Measurements from ENCODE around the gene HLA-DQA2.

Gene HLA-DQA2

DNA sequence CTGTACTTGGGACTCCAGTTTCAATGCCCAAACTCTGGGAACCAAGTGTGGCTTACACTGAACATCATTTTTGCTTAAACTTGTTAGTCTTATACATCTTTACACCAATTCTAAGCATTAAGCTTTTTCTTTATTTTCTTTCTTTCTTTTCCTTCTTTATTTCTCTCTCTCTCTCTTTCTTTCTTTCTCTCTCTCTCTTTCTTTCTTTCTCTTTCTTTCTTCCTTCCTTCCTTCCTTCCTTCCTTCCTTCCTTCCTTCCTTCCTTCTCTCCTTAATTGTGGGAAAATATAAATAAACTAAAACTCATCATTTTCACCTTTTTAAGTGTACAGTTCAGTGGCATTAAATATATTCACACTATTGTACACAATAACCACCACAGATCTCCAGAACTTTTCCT lies 31.6 kb upstream of the HLA-DQA2 start:
- Mint-ChIP-seq H3K4me1 (no peaks in the 10 kb centered on the region), H3K27ac (no peak overlapping the region), H3K36me3 (ENCODE audit: low read depth) (no peaks in the 10 kb centered on the region), H3K4me3 (no peak overlapping the region), H3K9me3 (peaks cover 10% of the 10 kb centered on the region), H3K27me3 (ENCODE audit: low read depth, poor library complexity) (peaks cover 13% of the 10 kb centered on the region)
- DNase-seq: no peak
- TF ChIP-seq CTCF (IDR thresholded peaks at IDR 0.05): no peak

DNA sequence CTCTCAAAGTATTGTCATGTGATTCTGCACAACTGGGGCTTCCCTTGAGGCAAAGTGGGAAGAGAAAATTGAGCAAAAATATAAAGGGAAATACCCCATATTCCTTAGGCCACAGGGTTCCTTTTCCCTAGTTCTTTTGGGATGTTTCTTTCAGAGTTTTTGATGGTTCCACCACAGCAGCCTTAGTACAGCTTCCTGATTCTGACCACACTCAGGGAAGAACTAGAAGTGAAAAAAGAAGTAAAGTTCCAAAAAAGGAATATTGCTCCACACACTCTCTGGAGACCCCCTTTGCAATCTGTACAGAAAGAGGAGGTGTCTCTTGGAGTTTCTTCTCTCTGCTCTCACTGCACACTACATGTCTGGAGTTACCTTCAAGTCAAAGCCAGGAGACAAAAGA lies 27.9 kb upstream of the HLA-DQA2 start:
- Mint-ChIP-seq H3K9me3 (peaks cover 3% of the 10 kb centered on the region), H3K27me3 (ENCODE audit: low read depth, poor library complexity) (peaks cover 10% of the 10 kb centered on the region), H3K36me3 (ENCODE audit: low read depth) (no peaks in the 10 kb centered on the region), H3K4me3 (no peak overlapping the region), H3K27ac (no peak overlapping the region), H3K4me1 (no peaks in the 10 kb centered on the region)
- DNase-seq: no peak
- TF ChIP-seq CTCF (IDR thresholded peaks at IDR 0.05): no peak

GRCh38 chr6:32716396-32716795 lies 24.8 kb upstream of the HLA-DQA2 start:
- Mint-ChIP-seq H3K9me3 (no peaks in the 10 kb centered on the region), H3K36me3 (ENCODE audit: low read depth) (no peaks in the 10 kb centered on the region), H3K4me3 (no peak overlapping the region), H3K27me3 (ENCODE audit: low read depth, poor library complexity) (peaks cover 7% of the 10 kb centered on the region), H3K4me1 (no peaks in the 10 kb centered on the region), H3K27ac (no peak overlapping the region)
- DNase-seq: no peak
- TF ChIP-seq CTCF (IDR thresholded peaks at IDR 0.05): no peak

- H3K4me3 Mint-ChIP-seq: no peak overlapping the region
- no peak for TF ChIP-seq CTCF (IDR thresholded peaks at IDR 0.05)
- no peaks in the 10 kb centered on the region for H3K9me3 Mint-ChIP-seq
- peaks cover 7% of the 10 kb centered on the region for H3K27me3 Mint-ChIP-seq (ENCODE audit: low read depth, poor library complexity)
- H3K36me3 Mint-ChIP-seq (ENCODE audit: low read depth): no peaks in the 10 kb centered on the region
- no peaks in the 10 kb centered on the region for H3K4me1 Mint-ChIP-seq
- no peak for DNase-seq
- H3K27ac Mint-ChIP-seq: no peak overlapping the region
These were observed 22.3 kb upstream of the HLA-DQA2 start for GRCh38 chr6:32718879-32719278.

- Mint-ChIP-seq H3K27me3 (ENCODE audit: low read depth, poor library complexity) (peaks cover 14% of the 10 kb centered on the region), H3K36me3 (ENCODE audit: low read depth) (no peaks in the 10 kb centered on the region), H3K4me1 (no peaks in the 10 kb centered on the region), H3K9me3 (no peaks in the 10 kb centered on the region), H3K27ac (no peak overlapping the region), H3K4me3 (no peak overlapping the region)
- no peak for TF ChIP-seq CTCF (IDR thresholded peaks at IDR 0.05)
- no peak for DNase-seq
These were observed 3.1 kb upstream of the HLA-DQA2 start for GRCh38 chr6:32738126-32738525.

DNA sequence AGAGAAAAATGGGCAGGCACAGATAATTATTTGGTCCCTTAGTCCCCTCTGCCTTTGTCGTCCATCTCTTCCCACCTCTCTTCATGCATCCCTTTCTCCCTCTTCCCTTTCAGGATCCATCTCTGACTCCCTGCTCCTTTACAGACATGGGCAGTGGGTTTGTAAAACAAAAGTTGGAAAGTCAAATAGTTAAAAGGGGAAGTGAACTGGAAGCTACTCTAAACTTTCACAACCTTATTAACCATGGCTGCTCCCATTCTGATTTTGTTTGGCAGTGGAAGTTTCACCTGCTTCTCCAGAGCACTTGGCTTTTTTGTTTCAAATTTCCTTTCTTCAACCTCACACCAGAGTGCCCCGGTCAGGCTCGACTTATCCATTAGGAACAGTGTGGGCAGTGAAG lies 1.2 kb downstream of the HLA-DQA2 start:
- Mint-ChIP-seq H3K4me3 (no peak overlapping the region), H3K36me3 (ENCODE audit: low read depth) (no peaks in the 10 kb centered on the region), H3K9me3 (no peaks in the 10 kb centered on the region), H3K4me1 (no peaks in the 10 kb centered on the region), H3K27ac (no peak overlapping the region), H3K27me3 (ENCODE audit: low read depth, poor library complexity) (peaks cover 13% of the 10 kb centered on the region)
- TF ChIP-seq CTCF (IDR thresholded peaks at IDR 0.05): no peak
- DNase-seq: no peak
